Measurements from ENCODE around the gene CHRNA10. TPM values are rescaled to one million over a fixed set of nuclear protein-coding genes. Genes with fewer than 3 reads are reported as not detected.

The CHRNA10 gene
- total RNA-seq, 1 experiment from 2014 or later = 3.0 TPM

DNA sequence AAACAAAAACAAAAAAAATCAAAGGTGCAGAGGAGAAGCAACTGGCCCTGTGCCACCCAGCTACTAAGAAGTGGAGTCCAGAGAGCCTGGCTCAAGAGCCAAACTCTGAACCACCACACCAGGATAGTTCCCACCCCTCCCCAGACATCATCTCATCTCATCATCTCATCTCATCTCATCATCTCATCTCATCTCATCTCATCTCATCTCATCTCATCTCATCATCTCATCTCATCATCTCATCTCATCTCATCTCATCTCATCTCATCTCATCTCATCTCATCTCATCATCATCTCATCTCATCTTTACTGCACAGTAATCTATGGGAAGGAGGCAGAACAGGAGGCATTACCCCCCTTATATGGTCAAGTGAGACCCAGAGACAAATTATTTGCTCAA, 8.3 kb downstream of the CHRNA10 start:
- TSS peak; percentile 23 for BruUV-seq (replicated peaks)
- POLR2A ChIA-PET = no interaction called here

More for the DNA sequence above, 8.3 kb downstream of the CHRNA10 start:
- Histone ChIP-seq H3K79me2 (ENCODE audit: insufficient read depth, low read length) (no peaks in the 10 kb centered on the region), H3K4me3 (replicated peaks in 1 of 2; ENCODE audit: low read depth in 1 of 2, low read length in 2 of 2) (no peak overlapping the region), H3K4me1 (ENCODE audit: control insufficient read depth in 1 of 2, insufficient read depth in 2 of 2, low read length in 2 of 2) (no peaks in the 10 kb centered on the region), H3K4me2 (ENCODE audit: low read length) (no peak overlapping the region), H3K9me3 (ENCODE audit: control insufficient read depth in 1 of 2, insufficient read depth in 1 of 2, low read depth in 1 of 2, low read length in 2 of 2) (no peaks in the 10 kb centered on the region), H3K27me3 (ENCODE audit: insufficient read depth, low read length) (no peaks in the 10 kb centered on the region), H3K9ac (ENCODE audit: low read length) (no peak overlapping the region), H4K20me1 (ENCODE audit: insufficient read depth) (no peaks in the 10 kb centered on the region), H3K9me2 (ENCODE audit: insufficient read depth) (no peaks in the 10 kb centered on the region), H2AFZ (ENCODE audit: low read depth, low read length, poor library complexity, severe bottlenecking) (no peak overlapping the region), H3K27ac (ENCODE audit: low read depth, low read length) (no peak overlapping the region), H3K36me3 (ENCODE audit: control insufficient read depth in 1 of 2, insufficient read depth in 2 of 2, low read length in 2 of 2) (no peaks in the 10 kb centered on the region; a peak in 1 of 4 replicates)
- ChIA-PET RAD21 (ENCODE audit: low non-redundant PET in 1 of 2, low total read pairs in 2 of 2, uncharacterized antibody in 2 of 2, unreplicated experiment in 2 of 2) (no interaction called here), CTCF (no interaction called here)
- TF ChIP-seq ZNF274 (IDR thresholded peaks at IDR 0.05; ENCODE audit: low read depth, low read length) (no peak), YY1 (IDR thresholded peaks at IDR 0.05; ENCODE audit: extremely low read depth, insufficient replicate concordance, low read depth, low read length) (no peak), POLR2A (IDR thresholded peaks at IDR 0.05; ENCODE audit: borderline replicate concordance, extremely low read depth, insufficient read depth, insufficient read length) (no peak), EZH2phosphoT487 (IDR thresholded peaks at IDR 0.05; ENCODE audit: borderline replicate concordance) (no peak), SP1 (IDR thresholded peaks at IDR 0.05; ENCODE audit: low read depth) (no peak), JUND (IDR thresholded peaks at IDR 0.05) (no peak), EGR1 (IDR thresholded peaks at IDR 0.05; ENCODE audit: low read depth) (no peak), EZH2 (IDR thresholded peaks at IDR 0.05) (no peak), ZFX (IDR thresholded peaks at IDR 0.05) (no peak), RAD21 (IDR thresholded peaks at IDR 0.05; ENCODE audit: low read depth) (no peak), POLR2AphosphoS5 (IDR thresholded peaks at IDR 0.05; ENCODE audit: low read depth, low read length) (no peak)
- TF ChIP-seq, protein P1, sequence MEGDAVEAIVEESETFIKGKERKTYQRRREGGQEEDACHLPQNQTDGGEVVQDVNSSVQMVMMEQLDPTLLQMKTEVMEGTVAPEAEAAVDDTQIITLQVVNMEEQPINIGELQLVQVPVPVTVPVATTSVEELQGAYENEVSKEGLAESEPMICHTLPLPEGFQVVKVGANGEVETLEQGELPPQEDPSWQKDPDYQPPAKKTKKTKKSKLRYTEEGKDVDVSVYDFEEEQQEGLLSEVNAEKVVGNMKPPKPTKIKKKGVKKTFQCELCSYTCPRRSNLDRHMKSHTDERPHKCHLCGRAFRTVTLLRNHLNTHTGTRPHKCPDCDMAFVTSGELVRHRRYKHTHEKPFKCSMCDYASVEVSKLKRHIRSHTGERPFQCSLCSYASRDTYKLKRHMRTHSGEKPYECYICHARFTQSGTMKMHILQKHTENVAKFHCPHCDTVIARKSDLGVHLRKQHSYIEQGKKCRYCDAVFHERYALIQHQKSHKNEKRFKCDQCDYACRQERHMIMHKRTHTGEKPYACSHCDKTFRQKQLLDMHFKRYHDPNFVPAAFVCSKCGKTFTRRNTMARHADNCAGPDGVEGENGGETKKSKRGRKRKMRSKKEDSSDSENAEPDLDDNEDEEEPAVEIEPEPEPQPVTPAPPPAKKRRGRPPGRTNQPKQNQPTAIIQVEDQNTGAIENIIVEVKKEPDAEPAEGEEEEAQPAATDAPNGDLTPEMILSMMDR (IDR thresholded peaks at IDR 0.05 in 2 of 3, conservative IDR thresholded peaks at IDR 0.05 in 1 of 3; ENCODE audit: borderline replicate concordance in 1 of 3, insufficient read depth in 1 of 3, low read depth in 2 of 3, low read length in 2 of 3) = no peak
- TF ChIP-seq, protein P2, sequence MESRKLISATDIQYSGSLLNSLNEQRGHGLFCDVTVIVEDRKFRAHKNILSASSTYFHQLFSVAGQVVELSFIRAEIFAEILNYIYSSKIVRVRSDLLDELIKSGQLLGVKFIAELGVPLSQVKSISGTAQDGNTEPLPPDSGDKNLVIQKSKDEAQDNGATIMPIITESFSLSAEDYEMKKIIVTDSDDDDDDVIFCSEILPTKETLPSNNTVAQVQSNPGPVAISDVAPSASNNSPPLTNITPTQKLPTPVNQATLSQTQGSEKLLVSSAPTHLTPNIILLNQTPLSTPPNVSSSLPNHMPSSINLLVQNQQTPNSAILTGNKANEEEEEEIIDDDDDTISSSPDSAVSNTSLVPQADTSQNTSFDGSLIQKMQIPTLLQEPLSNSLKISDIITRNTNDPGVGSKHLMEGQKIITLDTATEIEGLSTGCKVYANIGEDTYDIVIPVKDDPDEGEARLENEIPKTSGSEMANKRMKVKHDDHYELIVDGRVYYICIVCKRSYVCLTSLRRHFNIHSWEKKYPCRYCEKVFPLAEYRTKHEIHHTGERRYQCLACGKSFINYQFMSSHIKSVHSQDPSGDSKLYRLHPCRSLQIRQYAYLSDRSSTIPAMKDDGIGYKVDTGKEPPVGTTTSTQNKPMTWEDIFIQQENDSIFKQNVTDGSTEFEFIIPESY (IDR thresholded peaks at IDR 0.05; ENCODE audit: extremely low read depth, insufficient replicate concordance, low read length) = no peak
- TF ChIP-seq, protein P3, sequence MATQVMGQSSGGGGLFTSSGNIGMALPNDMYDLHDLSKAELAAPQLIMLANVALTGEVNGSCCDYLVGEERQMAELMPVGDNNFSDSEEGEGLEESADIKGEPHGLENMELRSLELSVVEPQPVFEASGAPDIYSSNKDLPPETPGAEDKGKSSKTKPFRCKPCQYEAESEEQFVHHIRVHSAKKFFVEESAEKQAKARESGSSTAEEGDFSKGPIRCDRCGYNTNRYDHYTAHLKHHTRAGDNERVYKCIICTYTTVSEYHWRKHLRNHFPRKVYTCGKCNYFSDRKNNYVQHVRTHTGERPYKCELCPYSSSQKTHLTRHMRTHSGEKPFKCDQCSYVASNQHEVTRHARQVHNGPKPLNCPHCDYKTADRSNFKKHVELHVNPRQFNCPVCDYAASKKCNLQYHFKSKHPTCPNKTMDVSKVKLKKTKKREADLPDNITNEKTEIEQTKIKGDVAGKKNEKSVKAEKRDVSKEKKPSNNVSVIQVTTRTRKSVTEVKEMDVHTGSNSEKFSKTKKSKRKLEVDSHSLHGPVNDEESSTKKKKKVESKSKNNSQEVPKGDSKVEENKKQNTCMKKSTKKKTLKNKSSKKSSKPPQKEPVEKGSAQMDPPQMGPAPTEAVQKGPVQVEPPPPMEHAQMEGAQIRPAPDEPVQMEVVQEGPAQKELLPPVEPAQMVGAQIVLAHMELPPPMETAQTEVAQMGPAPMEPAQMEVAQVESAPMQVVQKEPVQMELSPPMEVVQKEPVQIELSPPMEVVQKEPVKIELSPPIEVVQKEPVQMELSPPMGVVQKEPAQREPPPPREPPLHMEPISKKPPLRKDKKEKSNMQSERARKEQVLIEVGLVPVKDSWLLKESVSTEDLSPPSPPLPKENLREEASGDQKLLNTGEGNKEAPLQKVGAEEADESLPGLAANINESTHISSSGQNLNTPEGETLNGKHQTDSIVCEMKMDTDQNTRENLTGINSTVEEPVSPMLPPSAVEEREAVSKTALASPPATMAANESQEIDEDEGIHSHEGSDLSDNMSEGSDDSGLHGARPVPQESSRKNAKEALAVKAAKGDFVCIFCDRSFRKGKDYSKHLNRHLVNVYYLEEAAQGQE (IDR thresholded peaks at IDR 0.05; ENCODE audit: low read depth) = no peak
- DNase-seq (ENCODE audit: low read depth, low spot score) (no peak), ATAC-seq (no peak)
- intact Hi-C loops (cut with micrococcal nuclease) = no loop called here

Measured in HCT116 (cell line).